Measurements from ENCODE around the gene F11R. TPM values are rescaled to one million over a fixed set of nuclear protein-coding genes. Genes with fewer than 3 reads are reported as not detected.

Gene F11R
- total RNA-seq = 1 to 10 TPM; 3.1 to 6.0 (median 5.3) TPM

DNA sequence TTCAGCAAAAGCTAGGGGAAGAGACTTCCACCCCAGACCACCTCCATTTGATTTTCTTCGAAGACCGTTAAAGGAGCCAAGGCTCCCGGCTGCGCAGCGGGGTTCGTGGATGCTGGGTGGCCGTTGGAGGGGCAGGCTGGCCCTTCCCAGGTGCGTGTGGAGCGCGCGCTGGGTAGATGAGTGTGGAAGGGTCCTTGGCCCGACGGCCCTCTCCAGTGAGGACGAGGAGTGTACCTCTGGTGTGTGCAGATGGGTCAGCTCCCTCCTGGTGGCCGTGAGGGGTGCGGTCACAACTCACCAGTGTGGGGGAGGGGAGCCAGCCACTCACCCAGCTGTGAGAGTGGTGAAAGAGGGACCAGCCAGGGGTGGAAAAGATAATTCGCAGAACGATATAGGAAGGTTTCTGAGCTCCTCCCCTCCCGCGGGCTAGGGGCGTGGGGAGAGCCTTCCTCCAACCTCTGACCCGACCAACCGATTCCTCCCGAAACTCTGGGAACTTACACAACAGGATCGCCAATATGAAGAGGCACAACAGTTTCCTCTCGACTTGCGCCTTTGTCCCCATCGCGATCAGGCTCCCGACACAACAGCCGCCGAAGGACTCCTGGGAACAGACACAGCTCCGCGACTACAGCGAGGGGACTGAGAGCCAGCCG is at the start of gene F11R:
F11R (minus strand) TSS at position 644 of the 656 bp plus-strand sequence; CDS start at position 565, 79 bp downstream.
- H3K27ac ChIP-seq = peak within 1 kb of the TSS; percentile 67 to 79 (median 78)
- no peaks in the 10 kb centered on the region for H3K9me3 ChIP-seq
- H3K4me1 ChIP-seq = peaks cover 0 to 12% of the 10 kb centered on the region in 2 donors
- H3K27me3 ChIP-seq = peaks cover 0 to 33% (median 8%) of the 10 kb centered on the region in 3 donors
- TF ChIP-seq POLR2A (IDR thresholded peaks at IDR 0.05) = peak in 1 of 2 donors; percentile 46
- TF ChIP-seq, protein P1, sequence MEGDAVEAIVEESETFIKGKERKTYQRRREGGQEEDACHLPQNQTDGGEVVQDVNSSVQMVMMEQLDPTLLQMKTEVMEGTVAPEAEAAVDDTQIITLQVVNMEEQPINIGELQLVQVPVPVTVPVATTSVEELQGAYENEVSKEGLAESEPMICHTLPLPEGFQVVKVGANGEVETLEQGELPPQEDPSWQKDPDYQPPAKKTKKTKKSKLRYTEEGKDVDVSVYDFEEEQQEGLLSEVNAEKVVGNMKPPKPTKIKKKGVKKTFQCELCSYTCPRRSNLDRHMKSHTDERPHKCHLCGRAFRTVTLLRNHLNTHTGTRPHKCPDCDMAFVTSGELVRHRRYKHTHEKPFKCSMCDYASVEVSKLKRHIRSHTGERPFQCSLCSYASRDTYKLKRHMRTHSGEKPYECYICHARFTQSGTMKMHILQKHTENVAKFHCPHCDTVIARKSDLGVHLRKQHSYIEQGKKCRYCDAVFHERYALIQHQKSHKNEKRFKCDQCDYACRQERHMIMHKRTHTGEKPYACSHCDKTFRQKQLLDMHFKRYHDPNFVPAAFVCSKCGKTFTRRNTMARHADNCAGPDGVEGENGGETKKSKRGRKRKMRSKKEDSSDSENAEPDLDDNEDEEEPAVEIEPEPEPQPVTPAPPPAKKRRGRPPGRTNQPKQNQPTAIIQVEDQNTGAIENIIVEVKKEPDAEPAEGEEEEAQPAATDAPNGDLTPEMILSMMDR (IDR thresholded peaks at IDR 0.05 in 4 of 5, conservative IDR thresholded peaks at IDR 0.05 in 1 of 5) = peak in 4 of 5 experiments; percentile 8 to 28 (median 12)
- H3K4me3 ChIP-seq = peak within 1 kb of the TSS; percentile 50 to 70 (median 64)
- DNase-seq = peak in 1 of 2 donors; percentile 34
- peak; percentile 46 to 51 for ATAC-seq
- no peaks in the 10 kb centered on the region for H3K36me3 ChIP-seq
- intact Hi-C loops (cut with DNase I; ENCODE audit: low total_unique reads) = no loop called here
- in situ Hi-C loops (cut with MboI; ENCODE audit: low sequenced_read_pairs in 4 of 4) = no loop called here

DNA sequence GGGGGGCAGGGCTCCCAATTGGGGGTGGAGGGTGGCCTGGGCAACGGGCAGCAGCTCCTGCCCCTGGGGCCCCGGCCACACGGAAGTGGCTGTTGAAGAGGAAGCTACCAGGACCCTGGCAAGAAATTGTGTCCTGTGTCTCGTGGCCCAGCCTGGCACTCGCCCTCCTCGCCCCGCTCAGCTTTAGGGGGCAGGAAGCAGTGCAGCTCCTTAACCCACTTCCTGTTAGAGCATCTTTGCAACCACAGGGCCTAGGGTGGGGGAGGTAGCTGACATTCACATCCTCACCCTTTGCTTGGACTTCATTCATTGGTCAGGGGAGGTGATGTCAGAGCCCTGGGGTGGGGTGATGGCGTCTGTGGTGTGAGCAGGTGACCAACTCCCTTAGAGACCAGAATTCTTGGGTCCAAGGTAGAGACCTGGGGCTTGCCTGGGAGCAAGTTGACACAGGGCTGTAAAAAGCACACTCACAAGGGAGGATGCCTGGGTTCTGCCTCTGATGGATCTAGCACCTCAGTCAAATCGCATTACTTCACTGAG is 48.8 kb upstream of the F11R start, which contains the start of gene ARHGAP30:
ARHGAP30 (minus strand) TSS at position 161 of the 540 bp plus-strand sequence. CDS start 267 bp downstream, outside the sequence.
- peaks cover 0 to 7% (median 0%) of the 10 kb centered on the region in 3 donors for H3K27me3 ChIP-seq
- peak within 1 kb of the TSS in 2 of 4 donors; percentile 9 to 34 for H3K27ac ChIP-seq
- peak within 1 kb of the TSS in 1 of 4 donors; percentile 41 for H3K4me3 ChIP-seq
- no peaks in the 10 kb centered on the region for H3K9me3 ChIP-seq
- in situ Hi-C loops (cut with MboI; ENCODE audit: low sequenced_read_pairs in 4 of 4) (no loop called here), intact Hi-C loops (cut with DNase I; ENCODE audit: low total_unique reads) (no loop called here)
- peak in 1 of 2 donors; percentile 31 for ATAC-seq
- TF ChIP-seq POLR2A (IDR thresholded peaks at IDR 0.05) = peak in 1 of 2 donors; percentile 25
- TF ChIP-seq, protein P1 (IDR thresholded peaks at IDR 0.05 in 4 of 5, conservative IDR thresholded peaks at IDR 0.05 in 1 of 5) = no peak
- DNase-seq = peak; percentile 29 to 62
- H3K36me3 ChIP-seq = no peaks in the 10 kb centered on the region
- H3K4me1 ChIP-seq = no peaks in the 10 kb centered on the region

DNA sequence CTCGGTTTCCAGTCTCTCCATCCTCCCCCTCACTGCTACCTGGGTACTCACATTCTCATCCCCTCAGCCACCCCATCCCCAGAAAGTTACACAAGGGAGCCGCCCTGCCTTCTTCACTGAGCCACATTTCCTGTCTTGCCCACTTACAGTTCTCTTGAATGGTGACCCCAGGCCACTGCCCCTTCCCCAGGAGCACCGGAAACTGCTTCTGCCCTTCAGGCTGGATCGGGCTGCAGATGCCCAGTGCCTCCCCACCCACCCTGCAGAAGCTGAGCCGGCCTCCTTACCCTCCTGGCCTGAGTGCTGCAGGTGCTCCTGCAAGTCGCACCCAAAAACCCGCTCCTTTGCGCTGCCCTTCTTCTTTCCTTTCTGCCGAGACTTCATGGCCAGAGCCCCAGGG is 48.3 kb upstream of the F11R start:
- in situ Hi-C loops (cut with MboI; ENCODE audit: low sequenced_read_pairs in 4 of 4) = no loop called here
- intact Hi-C loops (cut with DNase I; ENCODE audit: low total_unique reads) = no loop called here
- H3K4me3 ChIP-seq = peak overlapping the region in 1 of 4 donors; percentile 41
- DNase-seq (no peak), ATAC-seq (no peak)
- no peaks in the 10 kb centered on the region for H3K9me3 ChIP-seq
- H3K36me3 ChIP-seq = no peaks in the 10 kb centered on the region
- H3K27me3 ChIP-seq = peaks cover 0 to 10% (median 0%) of the 10 kb centered on the region in 3 donors
- peak overlapping the region in 2 of 4 donors; percentile 9 to 34 for H3K27ac ChIP-seq
- H3K4me1 ChIP-seq = no peaks in the 10 kb centered on the region
- no peak for TF ChIP-seq POLR2A (IDR thresholded peaks at IDR 0.05)
- TF ChIP-seq, protein P1 (IDR thresholded peaks at IDR 0.05 in 4 of 5, conservative IDR thresholded peaks at IDR 0.05 in 1 of 5) = no peak

DNA sequence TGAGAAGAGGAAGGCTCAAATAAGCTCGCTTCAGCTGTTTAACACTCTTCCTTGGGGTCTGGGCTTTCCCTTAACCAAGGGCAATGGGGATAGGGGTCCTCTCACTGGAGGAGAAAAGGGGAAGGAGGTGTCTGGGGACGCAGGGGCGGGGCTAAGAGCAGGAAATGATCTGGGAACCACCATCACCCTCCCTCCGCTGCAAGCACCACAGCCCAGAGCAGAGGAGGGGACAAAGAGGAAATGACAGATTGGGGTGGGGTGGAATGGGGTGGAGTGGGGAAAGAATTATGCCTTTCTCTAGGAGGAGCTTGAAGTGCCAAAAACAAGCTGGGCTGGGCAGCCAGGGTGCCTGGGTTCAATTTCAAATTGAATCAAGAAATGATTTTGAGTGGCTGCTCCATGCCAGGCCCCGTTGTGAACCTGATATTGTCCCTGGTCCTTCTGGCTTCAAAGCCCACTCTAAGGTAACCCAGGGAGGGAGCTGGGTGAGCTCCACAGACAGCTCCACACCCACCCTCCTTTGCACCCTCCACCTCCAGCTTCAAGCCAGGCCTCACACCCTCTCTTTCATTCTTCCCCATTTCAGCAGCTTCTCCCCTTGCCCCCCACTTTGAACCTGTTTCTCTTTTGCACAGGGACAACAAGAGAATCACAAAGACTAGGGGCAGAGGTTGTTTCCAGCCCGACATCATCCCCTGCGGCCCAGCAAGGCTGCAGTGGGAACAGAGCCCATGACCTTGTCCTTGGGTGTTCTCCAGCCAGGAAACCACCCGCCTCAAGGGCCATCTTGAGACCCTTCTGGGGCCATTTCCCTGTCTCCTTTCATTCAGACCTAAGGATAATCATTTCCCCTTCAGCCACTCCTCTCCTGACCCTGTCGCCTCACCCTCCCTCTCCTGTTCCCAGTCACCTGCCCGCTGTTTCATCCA is 47.6 kb upstream of the F11R start:
- TF ChIP-seq POLR2A (IDR thresholded peaks at IDR 0.05) = no peak
- TF ChIP-seq, protein P1 (IDR thresholded peaks at IDR 0.05 in 4 of 5, conservative IDR thresholded peaks at IDR 0.05 in 1 of 5) = no peak

More for the DNA sequence above, 47.6 kb upstream of the F11R start:
- Histone ChIP-seq H3K27ac (peak overlapping the region in 1 of 4 donors; percentile 34), H3K4me3 (peak overlapping the region in 1 of 4 donors; percentile 41), H3K36me3 (no peaks in the 10 kb centered on the region), H3K9me3 (no peaks in the 10 kb centered on the region), H3K4me1 (no peaks in the 10 kb centered on the region), H3K27me3 (peaks cover 0 to 10% (median 0%) of the 10 kb centered on the region in 3 donors)
- DNase-seq = peak; percentile 37 to 49
- intact Hi-C loops (cut with DNase I; ENCODE audit: low total_unique reads) = no loop called here
- in situ Hi-C loops (cut with MboI; ENCODE audit: low sequenced_read_pairs in 4 of 4) = no loop called here
- ATAC-seq = no peak
